GM19395 (cell line): Measurements from ENCODE around the gene STMND1.

Source experiments
- ATAC-seq: cut with Tn5 transposase; IDR thresholded peaks from one replicate; pipeline ENCODE4 v1.9.1; 2021; ENCODE audit warnings: mild to moderate bottlenecking, moderate library complexity; ENCODE audit not compliant: unreplicated experiment

Gene STMND1

GRCh38 chr6:17097982-17098381 is 3.9 kb upstream of the STMND1 start:
- ATAC-seq: no peak

- ATAC-seq: no peak
These were observed 3.3 kb upstream of the STMND1 start for GRCh38 chr6:17098538-17098937.

- ATAC-seq: no peak
These were observed 2.3 kb upstream of the STMND1 start for GRCh38 chr6:17099401-17100059.

- no peak for ATAC-seq
These were observed 1.0 kb upstream of the STMND1 start for GRCh38 chr6:17100806-17101205.

GRCh38 chr6:17102258-17102870 is 514 bp downstream of the STMND1 start:
- ATAC-seq: no peak

- ATAC-seq: no peak
These were observed 1.9 kb downstream of the STMND1 start for GRCh38 chr6:17103715-17104114.

GRCh38 chr6:17107863-17108262 is 6.0 kb downstream of the STMND1 start:
- no peak for ATAC-seq

- ATAC-seq: no peak
These were observed 13.6 kb downstream of the STMND1 start for GRCh38 chr6:17115251-17116116.

- ATAC-seq: no peak
These were observed 14.2 kb downstream of the STMND1 start for GRCh38 chr6:17116117-17116440.

- no peak for ATAC-seq
These were observed 18.2 kb downstream of the STMND1 start for GRCh38 chr6:17120019-17120418.

- ATAC-seq: no peak
These were observed 23.6 kb downstream of the STMND1 start for GRCh38 chr6:17125407-17125806.

GRCh38 chr6:17130786-17131185 is 28.9 kb downstream of the STMND1 start:
- ATAC-seq: no peak

- no peak for ATAC-seq
These were observed 31.1 kb downstream of the STMND1 start for GRCh38 chr6:17132967-17133366.

- no peak for ATAC-seq
These were observed 36.2 kb downstream of the STMND1 start for GRCh38 chr6:17138033-17138432.

- no peak for ATAC-seq
These were observed 42.2 kb downstream of the STMND1 start for GRCh38 chr6:17144016-17144415.

- no peak for ATAC-seq
These were observed 47.7 kb downstream of the STMND1 start for GRCh38 chr6:17149571-17149970.

- no peak for ATAC-seq
These were observed 48.2 kb downstream of the STMND1 start for GRCh38 chr6:17150096-17150495.

- no peak for ATAC-seq
These were observed 50.0 kb downstream of the STMND1 start for GRCh38 chr6:17151888-17152287.

GRCh38 chr6:17152703-17153102 is 50.9 kb downstream of the STMND1 start:
- no peak for ATAC-seq

- peak; percentile 66 for ATAC-seq
These were observed 54.5 kb downstream of the STMND1 start for GRCh38 chr6:17156112-17156921.

GRCh38 chr6:17156966-17157365 is 55.1 kb downstream of the STMND1 start:
- no peak for ATAC-seq
